Measurements from ENCODE around the gene SKI.
A peak's percentile ranks its signal among the peaks of the same experiment; 100 is the strongest.
"Not testable (repeated sequence)": the region's sequence is repeated elsewhere in the genome, so short reads cannot be mapped to it uniquely, and the experiment has no call there.

The SKI gene

GRCh38 chr1:2240270-2241156 is 12.4 kb downstream of the SKI start:
- peak; percentile 53 for DNase-seq (ENCODE audit: low read depth)
- no peak overlapping the region for H3K4me3 ChIP-seq (ENCODE audit: low read depth, low read length)
- TF ChIP-seq, protein P1, sequence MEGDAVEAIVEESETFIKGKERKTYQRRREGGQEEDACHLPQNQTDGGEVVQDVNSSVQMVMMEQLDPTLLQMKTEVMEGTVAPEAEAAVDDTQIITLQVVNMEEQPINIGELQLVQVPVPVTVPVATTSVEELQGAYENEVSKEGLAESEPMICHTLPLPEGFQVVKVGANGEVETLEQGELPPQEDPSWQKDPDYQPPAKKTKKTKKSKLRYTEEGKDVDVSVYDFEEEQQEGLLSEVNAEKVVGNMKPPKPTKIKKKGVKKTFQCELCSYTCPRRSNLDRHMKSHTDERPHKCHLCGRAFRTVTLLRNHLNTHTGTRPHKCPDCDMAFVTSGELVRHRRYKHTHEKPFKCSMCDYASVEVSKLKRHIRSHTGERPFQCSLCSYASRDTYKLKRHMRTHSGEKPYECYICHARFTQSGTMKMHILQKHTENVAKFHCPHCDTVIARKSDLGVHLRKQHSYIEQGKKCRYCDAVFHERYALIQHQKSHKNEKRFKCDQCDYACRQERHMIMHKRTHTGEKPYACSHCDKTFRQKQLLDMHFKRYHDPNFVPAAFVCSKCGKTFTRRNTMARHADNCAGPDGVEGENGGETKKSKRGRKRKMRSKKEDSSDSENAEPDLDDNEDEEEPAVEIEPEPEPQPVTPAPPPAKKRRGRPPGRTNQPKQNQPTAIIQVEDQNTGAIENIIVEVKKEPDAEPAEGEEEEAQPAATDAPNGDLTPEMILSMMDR (conservative IDR thresholded peaks at IDR 0.05; ENCODE audit: low read depth, low read length) = no peak

DNA sequence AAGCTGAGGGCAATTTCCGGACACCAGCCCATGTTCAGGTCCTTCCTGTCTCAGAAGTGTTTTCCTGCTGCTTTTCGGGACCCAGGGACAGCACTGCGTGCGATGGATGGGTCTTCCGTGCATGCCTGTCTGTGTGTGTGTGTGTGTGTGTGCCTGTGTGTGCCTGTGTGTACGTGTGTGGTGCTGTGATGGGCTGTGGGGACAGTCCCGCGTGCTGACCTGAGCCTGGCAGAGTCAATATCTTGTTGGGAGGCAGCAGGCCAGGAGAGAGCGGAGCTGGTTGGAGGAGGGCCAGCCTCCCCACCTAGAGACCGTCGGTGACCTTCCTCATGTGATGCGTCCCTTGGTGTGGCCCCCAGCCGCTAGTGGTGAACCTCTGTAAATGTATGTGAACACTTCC is 13.7 kb downstream of the SKI start:
- TF ChIP-seq, protein P1 (conservative IDR thresholded peaks at IDR 0.05; ENCODE audit: low read depth, low read length) = no peak
- no peak overlapping the region for H3K4me3 ChIP-seq (ENCODE audit: low read depth, low read length)
- DNase-seq (ENCODE audit: low read depth) = peak; percentile 40

DNA sequence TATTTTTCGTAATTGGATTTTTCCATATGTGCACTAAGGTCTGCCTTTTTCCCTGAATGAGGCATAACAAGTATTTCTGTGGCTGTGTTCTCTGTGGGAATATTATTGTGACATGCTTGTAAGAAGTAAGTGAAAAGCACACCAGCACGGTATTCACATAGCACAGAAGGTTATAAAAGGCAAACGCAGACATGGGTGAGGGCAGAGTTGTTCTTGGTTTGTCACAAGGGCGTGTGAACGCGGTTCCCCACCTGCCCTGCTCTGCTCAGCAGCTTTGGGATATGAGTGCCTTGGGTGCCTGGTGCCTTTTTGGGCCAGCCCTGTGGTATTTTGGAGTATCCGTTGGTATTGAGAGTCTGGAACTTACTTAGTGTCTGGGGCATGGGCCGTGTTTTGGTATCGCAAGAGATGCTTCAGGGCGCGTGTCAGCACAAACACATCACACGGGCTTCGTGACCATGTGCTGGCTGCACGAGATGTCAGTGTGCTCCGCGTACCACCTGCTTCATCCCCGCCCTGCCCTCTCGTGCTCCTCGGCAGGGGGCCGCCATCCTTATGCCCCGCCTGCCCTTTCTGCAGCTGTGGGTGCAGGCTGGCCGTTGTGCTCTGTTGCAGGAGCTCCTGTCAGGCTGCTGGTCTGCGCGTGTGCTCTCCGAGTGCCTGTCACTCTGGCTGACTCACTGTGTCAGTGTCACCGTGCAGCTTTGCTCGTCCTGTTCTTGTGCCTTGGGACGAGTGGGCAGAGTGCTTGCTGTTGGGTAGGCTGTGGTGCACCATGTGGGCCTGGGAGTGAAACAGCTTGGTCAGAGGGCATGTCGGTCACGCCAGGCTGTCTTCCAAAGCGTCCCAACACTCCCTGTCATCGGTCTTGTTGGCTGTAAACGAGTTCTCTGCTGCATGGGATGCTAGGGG is 15.0 kb downstream of the SKI start:
- TF ChIP-seq, protein P1 (conservative IDR thresholded peaks at IDR 0.05; ENCODE audit: low read depth, low read length) = no peak
- peak; percentile 14 for DNase-seq (ENCODE audit: low read depth)
- no peak overlapping the region for H3K4me3 ChIP-seq (ENCODE audit: low read depth, low read length)

- not testable (repeated sequence) for DNase-seq (ENCODE audit: low read depth); H3K4me3 ChIP-seq (ENCODE audit: low read depth, low read length)
These were observed 18.9 kb downstream of the SKI start for GRCh38 chr1:2247045-2247394.

DNA sequence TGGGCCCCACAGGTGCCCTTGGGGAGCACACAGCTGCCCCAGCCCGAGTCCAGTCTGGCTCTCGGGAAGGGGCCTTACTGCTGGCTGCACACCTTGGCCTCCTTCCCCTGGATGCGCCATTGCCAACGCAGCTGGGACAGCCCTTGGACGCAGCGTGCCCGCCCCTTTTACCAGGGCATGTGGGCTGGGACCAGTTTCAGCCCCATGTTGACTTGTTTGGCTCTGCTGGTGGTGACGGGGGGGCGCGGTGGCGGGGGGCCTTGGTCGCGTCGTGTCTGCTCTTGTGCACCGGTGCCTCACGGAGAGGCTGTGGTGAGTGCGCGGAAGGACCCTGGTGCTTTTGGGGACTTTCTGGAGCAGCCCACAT is 19.6 kb downstream of the SKI start:
- no peak overlapping the region for H3K4me3 ChIP-seq (ENCODE audit: low read depth, low read length)
- TF ChIP-seq, protein P1 (conservative IDR thresholded peaks at IDR 0.05; ENCODE audit: low read depth, low read length) = no peak
- no peak for DNase-seq (ENCODE audit: low read depth)

DNA sequence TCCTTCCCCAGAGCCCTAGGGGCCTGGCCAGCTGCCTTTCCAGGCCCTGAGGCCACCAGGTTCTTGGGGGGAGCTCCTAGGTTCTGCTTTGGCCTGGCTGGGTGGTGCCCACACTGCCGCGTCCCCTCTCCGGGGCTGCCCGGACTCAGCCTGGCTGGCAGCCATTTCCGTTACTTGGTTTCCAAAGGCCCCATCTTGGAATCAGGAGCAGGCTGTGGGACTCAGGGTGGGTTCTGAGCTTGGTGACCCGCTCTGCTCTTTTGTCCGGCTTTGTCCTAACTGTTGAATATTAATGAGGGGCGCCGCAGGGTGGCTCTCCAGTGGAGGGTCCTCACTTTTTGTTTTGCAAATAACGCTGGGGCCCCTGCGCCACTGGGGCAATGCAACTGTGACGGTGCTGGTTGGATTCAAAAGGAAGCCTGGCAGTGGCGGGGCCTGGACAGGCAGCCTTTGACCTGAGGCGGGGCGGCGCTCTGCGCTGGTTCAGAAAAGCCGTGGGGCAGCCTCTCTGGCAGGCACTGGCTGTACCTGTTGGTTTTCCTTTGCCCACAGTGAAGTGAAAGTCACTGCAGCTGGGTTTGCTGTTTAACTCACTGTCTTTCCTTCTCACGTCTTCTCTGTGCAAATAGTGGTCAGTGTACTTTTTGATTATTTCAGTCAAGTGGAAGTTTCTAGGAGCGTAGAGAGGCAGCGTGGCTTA is 20.2 kb downstream of the SKI start:
- no peak for DNase-seq (ENCODE audit: low read depth)
- TF ChIP-seq, protein P1 (conservative IDR thresholded peaks at IDR 0.05; ENCODE audit: low read depth, low read length) = no peak
- H3K4me3 ChIP-seq (ENCODE audit: low read depth, low read length) = no peak overlapping the region

Data from choroid plexus epithelial cell (primary cell).